Measurements from ENCODE around the gene PDE6B. TPM values are rescaled to one million over a fixed set of nuclear protein-coding genes. Genes with fewer than 3 reads are reported as not detected.

PDE6B gene
- total RNA-seq, 6 donors from 2014 or later, result 4.2 to 28.3 (median 9.0) TPM

DNA sequence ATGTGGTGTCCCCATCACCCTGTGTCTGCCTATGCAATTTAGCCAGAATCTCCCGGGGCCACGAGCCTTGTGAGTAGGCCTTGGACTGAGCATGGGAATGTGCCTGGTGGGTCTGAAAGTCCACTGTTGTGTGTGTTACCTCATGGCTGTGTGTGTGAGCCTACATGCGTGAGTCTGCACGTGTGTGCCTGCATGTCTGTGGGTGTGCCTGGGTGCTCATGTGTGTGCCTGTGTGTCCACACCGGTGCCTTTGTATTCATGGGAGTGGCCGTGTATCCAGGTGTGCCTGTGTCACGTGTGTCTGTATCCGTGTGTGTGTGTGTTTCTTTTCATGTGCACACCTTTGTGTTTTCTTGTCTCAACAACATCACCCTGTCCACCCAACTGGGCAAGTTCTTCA is 34.5 kb downstream of the PDE6B start:
- 94 to 100% methylated on average over 6 to 8 of the region's 8 CpGs for whole genome bisulfite sequencing, 2 donors
- DNase-seq, result no peak
- no peak for TF ChIP-seq POLR2AphosphoS5 (IDR thresholded peaks at IDR 0.05)
- TF ChIP-seq POLR2A (IDR thresholded peaks at IDR 0.05), result no peak
- TF ChIP-seq, protein P1, sequence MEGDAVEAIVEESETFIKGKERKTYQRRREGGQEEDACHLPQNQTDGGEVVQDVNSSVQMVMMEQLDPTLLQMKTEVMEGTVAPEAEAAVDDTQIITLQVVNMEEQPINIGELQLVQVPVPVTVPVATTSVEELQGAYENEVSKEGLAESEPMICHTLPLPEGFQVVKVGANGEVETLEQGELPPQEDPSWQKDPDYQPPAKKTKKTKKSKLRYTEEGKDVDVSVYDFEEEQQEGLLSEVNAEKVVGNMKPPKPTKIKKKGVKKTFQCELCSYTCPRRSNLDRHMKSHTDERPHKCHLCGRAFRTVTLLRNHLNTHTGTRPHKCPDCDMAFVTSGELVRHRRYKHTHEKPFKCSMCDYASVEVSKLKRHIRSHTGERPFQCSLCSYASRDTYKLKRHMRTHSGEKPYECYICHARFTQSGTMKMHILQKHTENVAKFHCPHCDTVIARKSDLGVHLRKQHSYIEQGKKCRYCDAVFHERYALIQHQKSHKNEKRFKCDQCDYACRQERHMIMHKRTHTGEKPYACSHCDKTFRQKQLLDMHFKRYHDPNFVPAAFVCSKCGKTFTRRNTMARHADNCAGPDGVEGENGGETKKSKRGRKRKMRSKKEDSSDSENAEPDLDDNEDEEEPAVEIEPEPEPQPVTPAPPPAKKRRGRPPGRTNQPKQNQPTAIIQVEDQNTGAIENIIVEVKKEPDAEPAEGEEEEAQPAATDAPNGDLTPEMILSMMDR (IDR thresholded peaks at IDR 0.05), result no peak
- TF ChIP-seq EP300 (IDR thresholded peaks at IDR 0.05), result no peak
- H3K36me3 ChIP-seq, result no peaks in the 10 kb centered on the region
- no peak overlapping the region for H3K27ac ChIP-seq
- H3K9me3 ChIP-seq, result no peaks in the 10 kb centered on the region
- no peak overlapping the region for H3K4me3 ChIP-seq
- no peaks in the 10 kb centered on the region for H3K27me3 ChIP-seq
- peaks cover 7 to 18% (median 8%) of the 10 kb centered on the region in 4 donors for H3K4me1 ChIP-seq
- no peak for ATAC-seq (ENCODE audit: low FRiP score in 2 of 2)

DNA sequence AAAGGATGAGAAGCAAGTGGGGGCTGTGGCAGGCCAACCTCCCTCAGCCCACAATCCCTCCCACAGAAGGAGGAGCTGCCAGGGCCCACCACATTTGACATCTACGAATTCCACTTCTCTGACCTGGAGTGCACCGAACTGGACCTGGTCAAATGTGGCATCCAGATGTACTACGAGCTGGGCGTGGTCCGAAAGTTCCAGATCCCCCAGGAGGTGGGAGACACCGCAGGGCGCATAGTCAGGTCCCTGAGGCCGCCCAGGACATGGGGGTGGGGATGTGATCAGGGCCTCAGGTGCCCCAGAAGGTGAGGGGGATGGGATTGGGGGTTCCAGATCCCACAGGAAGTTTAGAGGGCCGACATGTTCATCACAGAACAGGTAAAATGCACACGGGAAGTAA is 35.0 kb downstream of the PDE6B start:
- Histone ChIP-seq H3K36me3 (no peaks in the 10 kb centered on the region), H3K9me3 (no peaks in the 10 kb centered on the region), H3K27ac (no peak overlapping the region), H3K4me1 (peaks cover 7 to 21% (median 8%) of the 10 kb centered on the region in 4 donors), H3K27me3 (no peaks in the 10 kb centered on the region), H3K4me3 (no peak overlapping the region)
- WGBS, 2 donors, result 94 to 96% methylated on average over 8 to 10 of the region's 10 CpGs
- TF ChIP-seq POLR2AphosphoS5 (IDR thresholded peaks at IDR 0.05) (no peak), POLR2A (IDR thresholded peaks at IDR 0.05) (no peak), EP300 (IDR thresholded peaks at IDR 0.05) (no peak)
- TF ChIP-seq, protein P1 (IDR thresholded peaks at IDR 0.05), result no peak
- DNase-seq, result no peak
- no peak for ATAC-seq (ENCODE audit: low FRiP score in 2 of 2)

DNA sequence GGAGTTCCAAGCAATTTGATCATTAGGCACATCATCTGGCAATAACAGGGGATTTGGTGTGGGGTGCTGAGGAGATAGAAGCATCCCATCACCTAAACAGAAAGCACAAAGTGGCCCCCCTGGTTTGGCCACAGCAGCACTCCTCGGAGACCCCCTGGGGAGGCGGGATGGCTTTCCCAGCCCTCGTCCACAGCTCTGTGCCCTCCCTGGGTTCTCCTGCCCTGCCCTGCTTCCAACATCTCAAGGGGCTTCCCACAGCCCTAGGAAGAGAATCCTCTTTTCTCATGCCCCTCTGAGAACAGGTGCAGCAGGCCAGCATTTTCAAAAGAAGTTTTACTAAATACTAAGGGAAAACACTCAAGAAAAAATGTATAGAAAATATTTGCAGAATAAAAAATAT is 35.9 kb downstream of the PDE6B start:
- Histone ChIP-seq H3K4me1 (peaks cover 7 to 21% (median 8%) of the 10 kb centered on the region in 4 donors), H3K27me3 (no peaks in the 10 kb centered on the region), H3K4me3 (no peak overlapping the region), H3K27ac (no peak overlapping the region), H3K9me3 (no peaks in the 10 kb centered on the region), H3K36me3 (no peaks in the 10 kb centered on the region)
- DNase-seq (no peak), ATAC-seq (ENCODE audit: low FRiP score in 2 of 2) (no peak)
- 94 to 100% methylated on average over 3 of the region's 3 CpGs for WGBS, 2 donors
- TF ChIP-seq POLR2A (IDR thresholded peaks at IDR 0.05) (no peak), EP300 (IDR thresholded peaks at IDR 0.05) (no peak)

DNA sequence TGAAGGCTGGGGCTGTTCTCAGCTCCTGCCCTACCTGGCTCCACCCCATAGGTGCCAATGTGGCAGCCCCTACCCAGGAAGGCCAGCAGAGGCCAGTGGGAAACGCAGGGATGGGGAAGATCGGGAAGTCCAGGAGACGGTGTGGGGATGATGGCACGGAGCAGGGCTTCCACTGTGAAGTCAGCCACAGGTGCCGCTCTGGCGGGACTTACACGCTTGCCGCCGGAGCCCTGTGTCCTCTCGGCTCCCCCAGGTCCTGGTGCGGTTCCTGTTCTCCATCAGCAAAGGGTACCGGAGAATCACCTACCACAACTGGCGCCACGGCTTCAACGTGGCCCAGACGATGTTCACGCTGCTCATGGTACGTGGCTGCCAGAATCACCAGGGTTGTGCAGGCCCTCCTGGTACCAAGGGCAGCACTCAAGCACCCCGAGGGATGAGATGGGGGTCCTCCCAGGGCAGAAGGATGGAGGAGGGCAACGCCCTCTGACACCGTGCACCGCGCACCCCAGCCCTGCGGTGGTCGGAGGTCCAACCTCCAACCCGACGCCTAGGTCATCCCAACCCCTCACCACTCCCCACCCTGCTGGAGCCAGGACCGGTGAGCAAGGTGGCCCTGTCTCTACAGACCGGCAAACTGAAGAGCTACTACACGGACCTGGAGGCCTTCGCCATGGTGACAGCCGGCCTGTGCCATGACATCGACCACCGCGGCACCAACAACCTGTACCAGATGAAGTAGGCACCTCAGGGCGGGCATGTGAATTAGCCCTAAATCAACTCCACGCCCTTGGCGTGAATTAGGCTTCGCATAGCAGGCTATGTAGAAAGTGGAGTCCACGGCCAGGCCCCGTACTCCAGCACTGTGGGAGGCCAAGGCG is 36.7 kb downstream of the PDE6B start:
- DNase-seq, result peak in 1 of 2 donors; percentile 69
- no peaks in the 10 kb centered on the region for H3K36me3 ChIP-seq
- H3K4me1 ChIP-seq, result peaks cover 7 to 21% (median 8%) of the 10 kb centered on the region in 4 donors
- ATAC-seq (ENCODE audit: low FRiP score in 2 of 2), result no peak
- no peaks in the 10 kb centered on the region for H3K27me3 ChIP-seq
- TF ChIP-seq POLR2AphosphoS5 (IDR thresholded peaks at IDR 0.05) (no peak), POLR2A (IDR thresholded peaks at IDR 0.05) (no peak), EP300 (IDR thresholded peaks at IDR 0.05) (no peak)
- TF ChIP-seq, protein P1 (IDR thresholded peaks at IDR 0.05), result no peak
- no peaks in the 10 kb centered on the region for H3K9me3 ChIP-seq
- no peak overlapping the region for H3K4me3 ChIP-seq
- WGBS, 2 donors, result 95 to 97% methylated on average over 35 to 38 of the region's 42 CpGs
- no peak overlapping the region for H3K27ac ChIP-seq

DNA sequence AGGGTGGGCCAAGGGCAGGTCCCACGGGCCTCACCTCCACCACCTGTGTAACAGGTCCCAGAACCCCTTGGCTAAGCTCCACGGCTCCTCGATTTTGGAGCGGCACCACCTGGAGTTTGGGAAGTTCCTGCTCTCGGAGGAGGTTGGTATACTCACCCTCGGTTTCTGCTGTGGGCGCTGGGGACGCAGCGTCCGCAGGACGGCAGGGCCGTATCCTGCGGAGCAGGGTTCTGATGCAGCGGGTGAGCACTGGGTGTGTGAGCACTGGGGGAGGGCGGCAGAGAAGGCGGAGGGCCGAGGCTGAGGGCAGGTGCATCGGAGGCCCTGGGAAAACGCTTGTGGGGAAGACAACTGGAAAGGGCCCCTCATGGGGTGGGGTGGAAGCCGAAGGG is 37.7 kb downstream of the PDE6B start:
- H3K9me3 ChIP-seq, result no peaks in the 10 kb centered on the region
- TF ChIP-seq, protein P1 (IDR thresholded peaks at IDR 0.05), result no peak
- TF ChIP-seq EP300 (IDR thresholded peaks at IDR 0.05), result no peak
- no peak for TF ChIP-seq POLR2A (IDR thresholded peaks at IDR 0.05)
- TF ChIP-seq POLR2AphosphoS5 (IDR thresholded peaks at IDR 0.05), result no peak
- no peaks in the 10 kb centered on the region for H3K27me3 ChIP-seq
- no peak for DNase-seq
- H3K27ac ChIP-seq, result peak overlapping the region in 2 of 4 donors; percentile 63 to 74
- H3K36me3 ChIP-seq, result no peaks in the 10 kb centered on the region
- H3K4me3 ChIP-seq, result peak overlapping the region; percentile 62 to 95 (median 74)
- peaks cover 7 to 21% (median 8%) of the 10 kb centered on the region in 4 donors for H3K4me1 ChIP-seq
- WGBS, 2 donors, result 37 to 44% methylated on average over 6 to 20 of the region's 20 CpGs
- peak in 1 of 2 donors; percentile 3 for ATAC-seq (ENCODE audit: low FRiP score in 2 of 2)

Measured in upper lobe of left lung (tissue), 6 donors.